K562 (cell line): ENCODE results near the gene DAG1. TPM values are rescaled to one million over a fixed set of nuclear protein-coding genes. Genes with fewer than 3 reads are reported as not detected.

Source experiments
- HDAC3 ChIP-seq: fragments of 450-650 bp; IDR thresholded peaks from 2 replicates; pipeline ENCODE4 v1.6.1; 2018; ENCODE audit warnings: borderline replicate concordance, mild to moderate bottlenecking, moderate library complexity; ENCODE audit not compliant: partially characterized antibody
- HDAC6 ChIP-seq: IDR thresholded peaks from 2 replicates; pipeline ENCODE4 v1.6.1; 2012; ENCODE audit warnings: low read depth, mild to moderate bottlenecking, control low read depth, inconsistent platforms, low read length, moderate library complexity
- HNRNPUL1 ChIP-seq: fragments of 200-400 bp; formaldehyde crosslinking; IDR thresholded peaks from 2 replicates; pipeline ENCODE4 v1.6.1; 2017; ENCODE audit warnings: low read length
- KAT8 ChIP-seq: fragments of 450-650 bp; IDR thresholded peaks from 2 replicates; pipeline ENCODE4 v1.6.1; 2016; ENCODE audit warnings: low read depth, mild to moderate bottlenecking
- MYNN ChIP-seq, 2 experiments: sonication (generic); formaldehyde crosslinking in 1 of 2; IDR thresholded peaks; 2 replicates each; pipeline versions ENCODE4 v1.5.0 to v1.6.1; 2016 to 2020; ENCODE audit warnings: antibody characterized with exemption in 1 of 2, missing genetic modification reagents in 1 of 2
- NR2C2 ChIP-seq, 2 experiments: fragments of 200-800 bp in 1 of 2; sonication (Bioruptor generic) in 1 of 2; sonication (generic) in 1 of 2; formaldehyde crosslinking in 1 of 2; IDR thresholded peaks; 2 replicates each; pipeline versions ENCODE4 v1.6.1 to v1.8.0; 2016 to 2022; ENCODE audit warnings: mild to moderate bottlenecking in 1 of 2, missing compliant biosample characterization in 1 of 2, missing genetic modification characterization in 1 of 2, missing genetic modification reagents in 1 of 2
- POLR2G ChIP-seq: fragments of 200-400 bp; formaldehyde crosslinking; IDR thresholded peaks from 2 replicates; pipeline ENCODE4 v1.6.1; 2017; ENCODE audit warnings: low read depth, mild to moderate bottlenecking, antibody characterized with exemption, low read length, moderate library complexity
- SIX5 ChIP-seq, 2 experiments: IDR thresholded peaks; 2 replicates each; pipeline ENCODE4 v1.6.1; 2011; ENCODE audit warnings: low read length in 2 of 2, borderline replicate concordance in 1 of 2, low read depth in 1 of 2, mild to moderate bottlenecking in 1 of 2, moderate library complexity in 1 of 2; ENCODE audit not compliant: insufficient read depth in 1 of 2
- ZNF133 ChIP-seq: fragments of 250-450 bp; sonication (Bioruptor Pico); IDR thresholded peaks from 2 replicates; pipeline ENCODE4 v1.4.0; 2020; ENCODE audit warnings: mild to moderate bottlenecking
- ZNF449 ChIP-seq: fragments of 250-450 bp; sonication (Bioruptor Pico); IDR thresholded peaks from 2 replicates; pipeline ENCODE4 v1.8.0; 2022; ENCODE audit warnings: moderate library complexity, mild to moderate bottlenecking, inconsistent platforms
- ZNF699 ChIP-seq: fragments of 250-450 bp; sonication (Bioruptor Pico); IDR thresholded peaks from 2 replicates; pipeline ENCODE4 v1.8.0; 2021; ENCODE audit warnings: mild to moderate bottlenecking, moderate library complexity; ENCODE audit not compliant: insufficient replicate concordance
- polyA plus RNA-seq, 8 experiments: library from polyadenylated mRNA; depleted of rRNA in 4 of 8; stranded (reverse) in 5 of 8; unstranded in 3 of 8; fragments of >200 nt; fragmentation: Nextera tagmentation in 2 of 8; fragmentation: Illumina TruSeq in 1 of 8; extraction: Ambion mirVana in 2 of 8; extraction: Trizol in 1 of 8; gene quantifications; 2 replicates each; pipeline versions ENCODE4 v1.2.1 to v1.2.3, GENCODE V29; 2011 to 2014; ENCODE audit warnings: inconsistent platforms in 1 of 8, missing spikeins in 1 of 8
- total RNA-seq, 7 experiments: library from RNA; depleted of rRNA in 6 of 7; stranded (reverse); fragments of >200 nt in 6 of 7; fragmentation: Illumina TruSeq in 2 of 7; extraction: Trizol in 2 of 7; gene quantifications; 2 replicates each; pipeline versions ENCODE4 v1.2.1 to v1.2.3, GENCODE V29; 2011 to 2021; ENCODE audit warnings: low replicate concordance in 1 of 7

DAG1 gene
- total and polyA plus RNA-seq, 9 of the 15 experiments (the other 6 are each of a cell fraction or from before 2014, with no cell fraction given), result 0.29 to 19.6 (median 8.2) TPM

DNA sequence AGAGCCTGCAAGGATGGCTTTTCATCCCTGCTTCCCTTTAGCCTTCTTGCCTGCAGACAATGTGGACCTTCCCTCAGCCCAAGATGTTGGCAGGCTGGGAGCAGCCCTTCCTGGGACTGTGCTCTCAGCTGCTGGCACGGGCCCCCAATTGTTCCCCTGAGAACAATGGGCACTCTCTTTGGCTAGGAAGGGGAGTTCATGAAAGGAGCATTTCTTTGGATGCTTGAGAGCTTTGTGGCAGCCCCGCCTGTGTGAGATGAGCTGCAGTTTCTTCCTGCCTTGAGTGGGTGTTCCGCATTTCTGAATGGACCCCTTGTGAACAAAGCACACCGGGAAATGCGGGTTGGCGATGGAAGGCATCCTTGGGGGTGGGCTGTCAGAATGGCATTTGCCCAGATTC is 49.2 kb downstream of the DAG1 start (continued):
- TF ChIP-seq HDAC6, result no peak
- TF ChIP-seq POLR2G, result no peak
- no peak for TF ChIP-seq MYNN (IDR thresholded peaks at IDR 0.05)
- TF ChIP-seq MYNN (CRISPR knock-in tag; IDR thresholded peaks at IDR 0.05), result no peak
- no peak for TF ChIP-seq ZNF449 (CRISPR knock-in tag)
- TF ChIP-seq ZNF133 (CRISPR knock-in tag), result no peak
- TF ChIP-seq KAT8, result no peak
- no peak for TF ChIP-seq HDAC3
- TF ChIP-seq HNRNPUL1, result no peak
- TF ChIP-seq ZNF699 (CRISPR knock-in tag), result no peak
- no peak for TF ChIP-seq SIX5 (IDR thresholded peaks at IDR 0.05; ENCODE audit: borderline replicate concordance in 1 of 2, insufficient read depth in 1 of 2, low read depth in 1 of 2, low read length in 2 of 2)
- no peak for TF ChIP-seq NR2C2 (CRISPR knock-in tag; IDR thresholded peaks at IDR 0.05)
- TF ChIP-seq NR2C2 (tag; IDR thresholded peaks at IDR 0.05), result no peak
- TF ChIP-seq, all 486 proteins: peak for 0
